Activated CD4-positive, alpha-beta T cell treated with anti-CD3 and anti-CD28 coated beads for 36 hours (primary cell): ENCODE data around the gene CREM. TPM values are rescaled to one million over a fixed set of nuclear protein-coding genes. Genes with fewer than 3 reads are reported as not detected.

Experiments
- ATAC-seq: fragments of 200-7000 bp; cut with Tn5 transposase; one replicate; pipeline ENCODE4 v1.10.0; 2021; ENCODE audit warnings: mild to moderate bottlenecking, moderate library complexity
- CTCF ChIA-PET: fragments of 350-600 bp; sonication (Branson Sonifier 250); formaldehyde crosslinking; loops from one replicate; lab custom pipeline; 2021; ENCODE audit warnings: antibody characterized with exemption; lab: Charles Lee
- POLR2A ChIA-PET: fragments of 350-600 bp; sonication (Branson Sonifier 250); formaldehyde crosslinking; loops from one replicate; lab custom pipeline; 2021; ENCODE audit warnings: antibody characterized with exemption, inconsistent platforms; lab: Charles Lee
- DNase-seq: peaks from one replicate; pipeline ENCODE4 v3.0.0-alpha.2; 2020
- H3K27ac Mint-ChIP-seq: one replicate; pipeline ENCODE4 v1.8.0; 2021; ENCODE audit warnings: mixed read lengths
- H3K27me3 Mint-ChIP-seq: one replicate; pipeline ENCODE4 v1.8.0; 2021; ENCODE audit warnings: mixed read lengths
- H3K36me3 Mint-ChIP-seq: one replicate; pipeline ENCODE4 v1.8.0; 2021; ENCODE audit warnings: low read depth, mixed read lengths
- H3K4me1 Mint-ChIP-seq: one replicate; pipeline ENCODE4 v1.8.0; 2021; ENCODE audit warnings: mixed read lengths
- H3K4me3 Mint-ChIP-seq: one replicate; pipeline ENCODE4 v1.8.0; 2021; ENCODE audit warnings: mild to moderate bottlenecking, moderate library complexity, mixed read lengths
- H3K9me3 Mint-ChIP-seq: one replicate; pipeline ENCODE4 v1.8.0; 2021; ENCODE audit warnings: low read depth, mixed read lengths
- intact Hi-C, 2 experiments: fragments of 100-400 bp; cut with DNase I in 1 of 2; cut with micrococcal nuclease in 1 of 2; formaldehyde crosslinking; loops; one replicate each; pipeline versions ENCODE4 v1.14.2 to v1.15.1; 2022 to 2024; cut with DNase I, micrococcal nuclease
- total RNA-seq, 2 experiments: library from RNA; stranded (reverse); gene quantifications; one replicate each; pipeline ENCODE4 v1.2.3, GENCODE V29; 2021

The CREM gene
- total RNA-seq, 2 experiments from 2014 or later: 106 to 126 TPM

- H3K9me3 Mint-ChIP-seq: no peaks in the 10 kb centered on the region
- DNase-seq (no peak), ATAC-seq (no peak)
- intact Hi-C loops: no loop called here
- ChIA-PET CTCF (interaction anchor here (1.2 to 1.9 kb wide), 3 partner anchors 15 to 81 kb away, joined by 3 to 9 read pairs (median 3); no protein-coding TSS in a partner anchor), POLR2A (no interaction called here)
- peaks cover 1% of the 10 kb centered on the region for H3K36me3 Mint-ChIP-seq
- H3K4me1 Mint-ChIP-seq: peaks cover 42% of the 10 kb centered on the region
- H3K4me3 Mint-ChIP-seq: no peak overlapping the region
- H3K27ac Mint-ChIP-seq: peak overlapping the region; percentile 55
- no peaks in the 10 kb centered on the region for H3K27me3 Mint-ChIP-seq
Measured at GRCh38 chr10:35135861-35136260, 9.2 kb downstream of the CREM start.

- Mint-ChIP-seq H3K27me3 (no peaks in the 10 kb centered on the region), H3K4me1 (peaks cover 37% of the 10 kb centered on the region), H3K4me3 (no peak overlapping the region), H3K9me3 (no peaks in the 10 kb centered on the region), H3K27ac (peak overlapping the region; percentile 37), H3K36me3 (no peaks in the 10 kb centered on the region)
- ChIA-PET POLR2A (interaction anchor here (0.6 kb wide), 1 partner anchor 16 kb away, joined by 5 read pairs; no protein-coding TSS in a partner anchor), CTCF (interaction anchor here (0.6 to 1.2 kb wide), 2 partner anchors 15 to 83 kb away, joined by 3 read pairs; no protein-coding TSS in a partner anchor)
- no peak for ATAC-seq
- DNase-seq: no peak
- intact Hi-C loops: no loop called here
Measured at GRCh38 chr10:35136263-35136815, 9.7 kb downstream of the CREM start.

- ChIA-PET POLR2A (no interaction called here), CTCF (no interaction called here)
- intact Hi-C loops: no loop called here
- H3K4me1 Mint-ChIP-seq: peaks cover 23% of the 10 kb centered on the region
- ATAC-seq: no peak
- H3K9me3 Mint-ChIP-seq: no peaks in the 10 kb centered on the region
- peaks cover 7% of the 10 kb centered on the region for H3K36me3 Mint-ChIP-seq
- no peak overlapping the region for H3K27ac Mint-ChIP-seq
- H3K27me3 Mint-ChIP-seq: no peaks in the 10 kb centered on the region
- DNase-seq: no peak
- H3K4me3 Mint-ChIP-seq: no peak overlapping the region
Measured at GRCh38 chr10:35140126-35140525, 13.5 kb downstream of the CREM start.

- Mint-ChIP-seq H3K4me1 (peaks cover 21% of the 10 kb centered on the region), H3K9me3 (no peaks in the 10 kb centered on the region), H3K27ac (no peak overlapping the region), H3K27me3 (no peaks in the 10 kb centered on the region), H3K4me3 (no peak overlapping the region), H3K36me3 (peaks cover 9% of the 10 kb centered on the region)
- DNase-seq: no peak
- ChIA-PET CTCF (no interaction called here), POLR2A (no interaction called here)
- intact Hi-C loops: no loop called here
- ATAC-seq: no peak
Measured at GRCh38 chr10:35140727-35141126, 14.1 kb downstream of the CREM start.

GRCh38 chr10:35150308-35150707 is 23.7 kb downstream of the CREM start:
- H3K27me3 Mint-ChIP-seq: no peaks in the 10 kb centered on the region
- H3K4me3 Mint-ChIP-seq: no peak overlapping the region
- DNase-seq (no peak), ATAC-seq (no peak)
- H3K27ac Mint-ChIP-seq: peak overlapping the region; percentile 84
- CTCF ChIA-PET: interaction anchor here (0.7 to 2.7 kb wide), 4 partner anchors 12 to 413 kb away, joined by 3 to 32 read pairs (median 4); no protein-coding TSS in a partner anchor
- peaks cover 30% of the 10 kb centered on the region for H3K36me3 Mint-ChIP-seq
- intact Hi-C loops: no loop called here
- H3K4me1 Mint-ChIP-seq: peaks cover 66% of the 10 kb centered on the region
- POLR2A ChIA-PET: interaction anchor here (1.5 kb wide), 1 partner anchor 22 kb away, joined by 17 read pairs; no protein-coding TSS in a partner anchor
- no peaks in the 10 kb centered on the region for H3K9me3 Mint-ChIP-seq

GRCh38 chr10:35152992-35153391 is 26.3 kb downstream of the CREM start:
- Mint-ChIP-seq H3K4me1 (peaks cover 58% of the 10 kb centered on the region), H3K27ac (no peak overlapping the region), H3K27me3 (no peaks in the 10 kb centered on the region), H3K36me3 (peaks cover 38% of the 10 kb centered on the region), H3K9me3 (no peaks in the 10 kb centered on the region), H3K4me3 (no peak overlapping the region)
- DNase-seq: no peak
- POLR2A ChIA-PET: no interaction called here
- CTCF ChIA-PET: interaction anchor here (1.5 to 2.1 kb wide), 3 partner anchors 16 to 42 kb away, joined by 4 to 7 read pairs (median 4); no protein-coding TSS in a partner anchor
- no peak for ATAC-seq
- intact Hi-C loops: no loop called here

GRCh38 chr10:35153716-35154115 is 27.1 kb downstream of the CREM start:
- Mint-ChIP-seq H3K27ac (peak overlapping the region; percentile 23), H3K36me3 (peaks cover 44% of the 10 kb centered on the region), H3K4me3 (no peak overlapping the region), H3K27me3 (no peaks in the 10 kb centered on the region), H3K9me3 (no peaks in the 10 kb centered on the region), H3K4me1 (peaks cover 50% of the 10 kb centered on the region)
- DNase-seq (no peak), ATAC-seq (no peak)
- ChIA-PET CTCF (interaction anchor here (1.7 kb wide), 1 partner anchor 16 kb away, joined by 4 read pairs; no protein-coding TSS in a partner anchor), POLR2A (no interaction called here)
- intact Hi-C loops: no loop called here

GRCh38 chr10:35160743-35161142 is 34.1 kb downstream of the CREM start:
- peaks cover 30% of the 10 kb centered on the region for H3K36me3 Mint-ChIP-seq
- DNase-seq (no peak), ATAC-seq (no peak)
- no peak overlapping the region for H3K27ac Mint-ChIP-seq
- ChIA-PET CTCF (interaction anchor here (1.0 kb wide), 1 partner anchor 13 kb away, joined by 5 read pairs; no protein-coding TSS in a partner anchor), POLR2A (no interaction called here)
- no peaks in the 10 kb centered on the region for H3K4me1 Mint-ChIP-seq
- H3K4me3 Mint-ChIP-seq: no peak overlapping the region
- H3K9me3 Mint-ChIP-seq: no peaks in the 10 kb centered on the region
- intact Hi-C loops: no loop called here
- H3K27me3 Mint-ChIP-seq: no peaks in the 10 kb centered on the region

GRCh38 chr10:35161906-35162305 is 35.3 kb downstream of the CREM start:
- CTCF ChIA-PET: interaction anchor here (1.1 kb wide), 1 partner anchor 12 kb away, joined by 3 read pairs; no protein-coding TSS in a partner anchor

GRCh38 chr10:35165136-35165535 is 38.5 kb downstream of the CREM start:
- ChIA-PET CTCF (interaction anchor here (0.6 to 0.7 kb wide), 2 partner anchors 8 to 14 kb away, joined by 3 to 4 read pairs; no protein-coding TSS in a partner anchor), POLR2A (no interaction called here)
- no peak overlapping the region for H3K27ac Mint-ChIP-seq
- intact Hi-C loops: no loop called here
- DNase-seq (no peak), ATAC-seq (no peak)
- H3K4me3 Mint-ChIP-seq: no peak overlapping the region
- peaks cover 15% of the 10 kb centered on the region for H3K36me3 Mint-ChIP-seq
- H3K27me3 Mint-ChIP-seq: no peaks in the 10 kb centered on the region
- no peaks in the 10 kb centered on the region for H3K4me1 Mint-ChIP-seq
- peaks cover 5% of the 10 kb centered on the region for H3K9me3 Mint-ChIP-seq

More at GRCh38 chr10:35161906-35162305, 35.3 kb downstream of the CREM start:
- H3K27me3 Mint-ChIP-seq: no peaks in the 10 kb centered on the region
- intact Hi-C loops: no loop called here
- DNase-seq (no peak), ATAC-seq (no peak)
- no peaks in the 10 kb centered on the region for H3K4me1 Mint-ChIP-seq
- no peak overlapping the region for H3K4me3 Mint-ChIP-seq
- POLR2A ChIA-PET: no interaction called here
- H3K27ac Mint-ChIP-seq: no peak overlapping the region
- peaks cover 25% of the 10 kb centered on the region for H3K36me3 Mint-ChIP-seq
- H3K9me3 Mint-ChIP-seq: no peaks in the 10 kb centered on the region

GRCh38 chr10:35165811-35166210 is 39.2 kb downstream of the CREM start:
- Mint-ChIP-seq H3K27me3 (no peaks in the 10 kb centered on the region), H3K4me3 (no peak overlapping the region), H3K36me3 (peaks cover 15% of the 10 kb centered on the region), H3K9me3 (peaks cover 5% of the 10 kb centered on the region), H3K4me1 (no peaks in the 10 kb centered on the region), H3K27ac (no peak overlapping the region)
- CTCF ChIA-PET: interaction anchor here (0.7 kb wide), 1 partner anchor 307 kb away, joined by 4 read pairs; no protein-coding TSS in a partner anchor
- POLR2A ChIA-PET: no interaction called here
- DNase-seq (no peak), ATAC-seq (no peak)
- intact Hi-C loops: no loop called here

- no peak for ATAC-seq
Measured at GRCh38 chr10:35166607-35167006, 40.0 kb downstream of the CREM start.

More at GRCh38 chr10:35166607-35167006, 40.0 kb downstream of the CREM start:
- no peaks in the 10 kb centered on the region for H3K27me3 Mint-ChIP-seq
- no peaks in the 10 kb centered on the region for H3K4me1 Mint-ChIP-seq
- H3K9me3 Mint-ChIP-seq: peaks cover 5% of the 10 kb centered on the region
- DNase-seq: no peak
- ChIA-PET POLR2A (no interaction called here), CTCF (interaction anchor here (0.5 to 0.9 kb wide), 3 partner anchors 17 to 308 kb away, joined by 4 to 5 read pairs (median 4); no protein-coding TSS in a partner anchor)
- no peak overlapping the region for H3K4me3 Mint-ChIP-seq
- peaks cover 14% of the 10 kb centered on the region for H3K36me3 Mint-ChIP-seq
- H3K27ac Mint-ChIP-seq: no peak overlapping the region
- intact Hi-C loops: no loop called here
